ENCODE measurements around the gene UST. TPM values are rescaled to one million over a fixed set of nuclear protein-coding genes. Genes with fewer than 3 reads are reported as not detected.
"Not testable (repeated sequence)": the region's sequence is repeated elsewhere in the genome, so short reads cannot be mapped to it uniquely, and the experiment has no call there.

UST gene
- total RNA-seq, 2 donors from 2014 or later = 3.5 to 6.5 TPM

DNA sequence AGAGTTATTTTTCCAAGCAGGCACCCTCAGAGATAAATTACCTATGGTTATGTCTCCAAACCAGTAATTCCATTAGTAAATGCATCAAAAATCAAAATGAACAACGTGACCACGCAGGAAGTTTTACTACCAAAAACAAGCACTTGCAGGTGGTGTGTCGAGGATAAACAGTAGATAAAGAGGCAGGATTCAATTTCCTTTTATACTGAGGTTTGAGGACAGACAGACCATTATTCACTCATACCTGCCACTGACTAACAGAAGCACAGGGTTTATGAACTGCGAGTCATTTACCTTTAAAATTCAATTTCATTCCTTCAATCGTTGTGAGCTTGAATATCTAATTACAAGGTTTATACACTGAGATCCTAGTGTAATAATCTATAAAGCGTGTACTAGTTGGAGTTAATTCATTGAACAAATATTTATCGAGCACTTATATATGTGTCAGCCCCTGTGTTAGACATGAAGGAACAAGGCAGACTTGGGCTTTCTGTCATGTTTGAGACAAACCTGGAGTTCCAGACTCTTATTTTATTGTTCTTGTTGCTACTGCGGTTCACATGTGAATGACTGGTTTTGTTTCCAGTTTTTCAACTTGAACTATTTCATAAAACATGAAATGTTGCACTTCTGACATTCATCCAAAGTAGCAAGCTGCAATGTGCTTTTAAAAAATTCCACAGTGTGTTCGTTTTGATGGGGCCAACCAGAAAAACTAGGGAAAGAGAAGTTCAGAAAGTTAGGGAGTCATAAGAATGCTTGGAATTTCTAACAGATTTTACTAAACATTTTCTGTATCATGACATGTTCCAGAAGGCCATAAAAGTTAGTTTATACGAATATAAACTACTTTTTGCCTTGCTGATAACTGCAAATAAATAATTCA is 205.6 kb downstream of the UST start:
- DNase-seq = no peak
- ATAC-seq = no peak
- intact Hi-C loops (cut with DNase I) = no loop called here

DNA sequence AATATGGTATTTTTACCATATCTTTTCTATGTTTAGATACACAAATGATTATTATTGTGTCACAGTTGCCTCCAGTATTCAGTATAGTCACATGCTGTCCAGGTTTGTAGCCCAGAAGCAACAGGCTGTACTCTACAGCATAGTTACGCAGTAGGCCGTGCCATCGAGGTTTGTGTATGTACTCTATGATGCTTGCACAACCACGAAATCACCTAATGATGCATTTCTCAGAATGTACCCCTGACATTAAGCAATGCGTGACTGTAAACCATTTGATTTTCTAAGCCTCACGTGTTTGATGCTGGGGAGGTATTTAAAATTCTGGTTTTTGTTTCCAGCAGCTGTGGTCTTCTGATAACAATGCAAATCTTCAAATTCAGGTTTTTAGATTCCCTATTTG is 207.6 kb downstream of the UST start:
- no peak for ATAC-seq
- DNase-seq = no peak
- intact Hi-C loops (cut with DNase I) = no loop called here

DNA sequence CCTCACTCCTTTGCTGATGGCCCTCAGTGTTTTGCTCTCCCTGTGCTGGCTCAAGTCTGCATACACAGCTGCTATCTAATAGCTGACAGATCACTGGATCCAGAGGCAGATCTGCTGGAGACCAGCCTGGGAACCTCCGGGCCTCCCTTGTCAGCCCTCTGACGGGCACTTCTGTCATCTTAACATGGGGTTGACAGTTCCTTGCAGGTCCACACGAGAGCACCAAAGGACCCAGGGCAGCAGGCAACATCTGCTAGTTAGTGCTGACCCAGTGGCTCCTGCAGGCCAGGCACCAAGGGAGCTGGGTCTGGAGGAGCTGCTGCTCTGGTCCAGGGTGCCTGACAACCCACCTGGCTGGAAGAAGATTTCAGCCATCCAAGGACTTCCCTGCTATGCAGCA is 208.1 kb downstream of the UST start:
- intact Hi-C loops (cut with DNase I) = no loop called here
- DNase-seq = no peak
- no peak for ATAC-seq

DNA sequence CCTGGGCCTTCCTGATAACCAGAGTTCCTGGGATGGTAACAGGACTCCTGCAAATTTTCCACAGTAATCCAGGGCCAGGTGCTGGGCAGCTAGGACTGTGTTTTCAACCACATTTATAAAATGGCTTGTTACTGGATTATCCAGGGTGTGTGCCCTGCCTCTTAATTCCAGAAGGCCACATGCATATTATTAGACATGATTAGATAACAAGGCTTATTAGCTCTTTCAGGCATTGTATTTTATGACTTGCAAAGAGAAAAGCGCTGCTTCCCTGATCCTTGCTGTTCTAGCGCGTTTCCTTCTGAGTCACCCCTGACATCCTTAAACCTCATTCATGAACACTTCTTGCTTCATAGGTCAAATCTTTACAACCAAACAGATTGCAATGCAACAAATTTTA is 208.6 kb downstream of the UST start:
- DNase-seq (no peak), ATAC-seq (no peak)
- intact Hi-C loops (cut with DNase I) = no loop called here

DNA sequence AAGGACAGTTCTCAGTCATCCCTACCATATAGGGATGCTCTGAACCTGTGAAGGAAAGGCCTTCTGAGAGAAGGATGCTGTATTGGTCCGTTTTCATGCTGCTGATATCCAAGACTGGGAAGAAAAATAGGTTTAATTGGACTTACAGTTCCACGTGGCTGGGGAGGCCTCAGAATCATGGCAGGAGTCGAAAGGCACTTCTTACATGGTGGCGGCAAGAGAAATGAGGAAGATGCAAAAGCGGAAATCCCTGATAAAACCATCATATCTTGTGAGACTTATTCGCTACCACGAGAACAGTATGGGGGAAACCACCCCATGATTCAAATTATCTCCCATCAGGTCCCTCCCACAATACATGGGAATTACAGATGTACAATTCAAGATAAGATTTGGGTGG is 209.3 kb downstream of the UST start:
- DNase-seq; ATAC-seq; intact Hi-C loops (cut with DNase I): not testable (repeated sequence)

DNA sequence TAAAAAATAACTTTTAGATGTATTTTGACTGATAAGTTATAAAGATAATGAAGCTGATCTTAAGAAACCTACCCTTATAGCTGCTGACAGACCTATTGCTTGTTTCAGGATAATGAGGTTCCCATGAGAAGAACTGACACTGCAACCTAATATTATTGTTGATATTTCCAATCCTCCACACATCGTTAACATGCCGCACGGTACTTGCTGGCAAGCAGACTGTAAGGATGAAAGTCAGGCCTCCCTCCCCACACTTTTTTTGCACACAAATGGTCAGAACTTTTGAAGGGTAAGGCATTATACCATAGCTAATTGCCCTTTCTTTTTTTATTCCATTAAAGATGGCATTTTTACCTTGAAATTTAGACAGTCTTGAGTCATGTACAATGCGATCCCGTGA is 210.9 kb downstream of the UST start:
- DNase-seq (no peak), ATAC-seq (no peak)
- intact Hi-C loops (cut with DNase I) = no loop called here

DNA sequence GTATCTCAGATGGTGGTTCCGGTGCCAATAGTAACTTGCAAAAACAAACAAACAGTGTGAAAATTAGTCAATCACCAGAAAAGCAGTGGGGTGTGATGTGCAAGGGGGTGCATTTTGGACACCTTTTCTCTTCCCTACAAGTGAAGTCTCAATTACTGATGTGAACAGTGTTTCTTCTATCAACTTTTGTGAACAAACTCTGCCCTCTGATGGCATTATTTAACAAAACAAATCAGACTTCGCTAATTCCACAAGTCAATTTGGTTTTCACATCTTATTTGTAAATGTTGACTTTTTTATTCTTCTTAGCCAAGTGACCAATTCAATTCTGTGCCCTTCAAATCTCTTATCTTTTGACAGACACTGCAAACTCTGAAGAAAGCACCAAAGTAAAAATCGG is 212.2 kb downstream of the UST start:
- no peak for ATAC-seq
- DNase-seq = no peak
- intact Hi-C loops (cut with DNase I) = no loop called here

DNA sequence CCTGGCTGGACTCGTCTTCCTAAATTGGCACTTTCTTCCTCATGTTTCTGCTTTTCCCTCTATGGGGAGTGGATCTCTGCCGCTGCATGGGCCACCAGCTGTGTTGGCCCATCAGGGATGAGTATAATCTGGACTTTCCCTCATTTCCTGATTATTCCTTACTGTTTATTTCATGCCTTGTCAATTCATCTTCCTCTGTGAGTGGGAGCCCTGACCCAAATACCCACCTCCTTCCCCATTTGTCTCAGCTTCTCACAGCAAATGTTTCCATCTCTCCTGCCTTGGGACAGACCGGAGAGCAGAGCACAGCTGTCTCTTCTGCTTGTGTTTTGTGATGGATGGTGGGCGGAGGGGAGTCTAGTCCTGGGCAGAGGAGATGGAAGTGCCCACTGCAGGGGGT is 212.7 kb downstream of the UST start:
- intact Hi-C loops (cut with DNase I) = no loop called here
- ATAC-seq = no peak
- DNase-seq = no peak

DNA sequence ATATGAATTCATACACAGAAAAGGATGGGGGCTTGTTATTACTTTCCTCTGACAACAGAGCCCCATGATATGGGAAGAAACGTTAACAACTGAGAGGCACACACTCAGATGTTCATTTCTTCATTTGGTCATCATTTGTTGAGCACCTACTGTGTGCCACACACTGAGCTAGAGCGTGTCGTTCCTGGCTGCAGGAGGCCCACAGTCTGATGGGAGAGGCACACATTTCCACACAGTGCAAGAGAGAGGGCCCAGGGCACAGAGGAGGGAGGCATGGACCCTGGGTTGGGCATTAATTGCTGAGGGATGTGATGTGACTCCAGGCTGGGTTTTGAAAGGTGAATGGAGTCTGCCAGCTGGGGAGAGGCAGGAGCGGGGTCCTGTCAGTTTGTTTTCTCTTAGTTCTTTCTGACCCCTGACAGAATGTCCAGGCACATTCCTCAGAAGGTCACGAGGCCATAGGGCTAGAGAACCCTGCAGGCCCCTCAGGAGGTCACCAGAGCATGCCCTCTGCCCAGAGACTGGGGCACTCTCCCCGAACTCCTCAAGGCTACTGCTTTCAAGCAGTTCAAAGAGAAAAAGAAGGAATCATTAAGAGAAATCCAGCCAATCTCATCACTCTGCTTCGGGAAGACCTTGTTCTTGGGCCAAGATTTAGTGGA is 216.2 kb downstream of the UST start:
- intact Hi-C loops (cut with DNase I) = no loop called here
- ATAC-seq (no peak), DNase-seq (no peak)

DNA sequence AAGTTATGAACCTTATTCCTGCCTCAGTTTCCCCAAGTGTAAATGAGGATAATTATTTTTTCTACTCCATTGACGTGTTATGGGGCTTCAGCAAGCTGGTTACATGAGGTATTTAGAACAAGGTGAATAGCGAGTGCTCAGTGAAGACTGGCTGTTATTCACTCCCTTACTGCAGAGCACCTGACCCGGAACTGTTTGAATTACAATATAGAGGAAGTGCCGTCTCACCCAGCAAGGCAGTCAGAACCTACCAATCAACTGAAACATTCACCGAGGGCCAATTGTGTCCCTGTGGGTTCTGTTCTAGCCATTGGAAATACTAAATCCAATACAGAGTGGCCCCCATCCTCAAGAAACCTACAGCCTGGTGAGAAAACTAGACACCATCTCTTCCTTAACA is 216.9 kb downstream of the UST start:
- intact Hi-C loops (cut with DNase I) = no loop called here
- ATAC-seq (no peak), DNase-seq (no peak)

DNA sequence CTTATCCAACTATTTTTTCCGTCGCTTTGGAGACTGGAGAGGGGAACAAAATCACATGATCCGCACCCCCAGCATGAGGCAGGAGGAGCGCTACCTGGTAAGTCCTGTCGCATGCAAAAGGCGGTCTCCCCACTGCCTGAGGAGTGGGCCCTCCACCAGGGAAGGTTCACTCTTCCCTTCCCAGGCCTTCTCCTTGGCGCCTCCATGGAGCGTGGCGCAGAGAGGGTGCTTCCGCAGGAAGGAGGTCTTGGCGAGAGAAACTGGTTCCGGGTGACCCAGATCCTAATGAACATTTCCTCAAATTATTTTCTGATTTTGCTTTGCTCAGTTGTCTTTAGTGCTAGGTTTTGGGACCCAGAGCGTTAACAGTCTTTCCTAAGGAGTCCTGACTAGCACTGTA is 217.6 kb downstream of the UST start:
- DNase-seq (no peak), ATAC-seq (no peak)
- intact Hi-C loops (cut with DNase I) = no loop called here

DNA sequence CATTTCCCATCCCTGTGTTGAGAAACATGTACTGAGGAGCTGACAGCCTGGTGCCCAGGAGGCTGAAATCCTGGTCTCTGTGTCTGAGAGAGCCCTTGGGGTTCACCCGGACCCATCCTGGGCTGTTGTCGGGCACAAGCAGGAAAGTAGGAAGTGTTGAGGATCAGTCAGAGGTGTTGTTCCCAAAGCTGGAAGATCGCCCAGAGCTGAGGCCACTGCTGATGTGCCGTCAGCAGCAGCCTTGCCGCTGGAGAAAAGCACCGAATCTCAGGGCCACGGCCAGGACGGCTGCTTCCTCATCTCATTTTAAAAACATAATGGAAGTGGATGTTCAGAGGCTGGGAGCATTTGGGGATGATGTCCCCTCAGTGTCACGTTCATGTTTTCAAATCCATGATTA is 218.5 kb downstream of the UST start:
- intact Hi-C loops (cut with DNase I) = no loop called here
- ATAC-seq (peak; percentile 56 to 58), DNase-seq (peak; percentile 66)

DNA sequence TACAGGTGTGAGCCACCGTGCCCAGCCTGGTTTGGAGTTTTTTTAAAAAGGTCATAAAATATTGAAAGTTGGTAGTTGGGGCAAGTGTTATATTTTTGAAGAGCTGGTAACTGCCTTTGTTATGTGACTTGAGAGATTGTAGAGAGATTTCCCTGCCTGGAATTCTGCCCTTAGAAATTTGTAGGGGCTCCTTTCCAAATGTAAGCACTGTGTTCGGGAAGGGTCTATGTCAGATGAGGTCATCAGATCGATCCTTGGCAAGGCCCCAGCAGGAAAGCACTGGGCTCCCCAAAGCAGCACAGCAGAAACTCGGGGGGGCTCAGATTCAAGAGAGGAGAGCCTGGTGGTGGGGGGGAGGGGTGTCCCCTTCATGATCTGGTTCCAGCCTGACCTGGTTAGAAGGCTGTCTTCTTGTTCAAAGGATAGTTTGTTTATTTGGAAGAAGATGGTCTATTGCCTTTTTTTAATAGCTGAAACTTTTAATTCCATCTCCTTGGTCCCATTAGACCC is 220.2 kb downstream of the UST start:
- intact Hi-C loops (cut with DNase I) = no loop called here
- no peak for ATAC-seq
- no peak for DNase-seq

DNA sequence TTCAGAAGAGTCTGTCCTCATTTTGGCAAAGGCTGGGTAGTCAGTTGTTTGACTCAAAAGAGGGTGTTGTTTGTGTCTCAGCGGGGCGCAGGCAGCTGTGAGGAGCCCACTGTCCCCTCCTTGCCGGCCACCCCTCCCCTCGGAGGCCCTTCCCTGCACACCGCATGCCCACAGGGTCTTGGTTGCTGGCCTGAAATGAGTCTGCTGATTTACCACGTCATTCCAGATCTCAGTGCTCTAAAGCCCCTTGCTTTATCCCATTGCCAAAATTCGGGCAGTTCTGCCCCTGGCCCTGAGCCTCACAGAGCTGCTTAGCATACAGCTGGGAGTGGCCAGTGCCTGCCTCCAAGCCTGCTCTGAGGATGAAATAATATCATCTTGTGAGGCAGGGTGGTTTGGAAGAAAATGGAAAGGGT is 220.7 kb downstream of the UST start:
- DNase-seq (no peak), ATAC-seq (no peak)
- intact Hi-C loops (cut with DNase I) = no loop called here

DNA sequence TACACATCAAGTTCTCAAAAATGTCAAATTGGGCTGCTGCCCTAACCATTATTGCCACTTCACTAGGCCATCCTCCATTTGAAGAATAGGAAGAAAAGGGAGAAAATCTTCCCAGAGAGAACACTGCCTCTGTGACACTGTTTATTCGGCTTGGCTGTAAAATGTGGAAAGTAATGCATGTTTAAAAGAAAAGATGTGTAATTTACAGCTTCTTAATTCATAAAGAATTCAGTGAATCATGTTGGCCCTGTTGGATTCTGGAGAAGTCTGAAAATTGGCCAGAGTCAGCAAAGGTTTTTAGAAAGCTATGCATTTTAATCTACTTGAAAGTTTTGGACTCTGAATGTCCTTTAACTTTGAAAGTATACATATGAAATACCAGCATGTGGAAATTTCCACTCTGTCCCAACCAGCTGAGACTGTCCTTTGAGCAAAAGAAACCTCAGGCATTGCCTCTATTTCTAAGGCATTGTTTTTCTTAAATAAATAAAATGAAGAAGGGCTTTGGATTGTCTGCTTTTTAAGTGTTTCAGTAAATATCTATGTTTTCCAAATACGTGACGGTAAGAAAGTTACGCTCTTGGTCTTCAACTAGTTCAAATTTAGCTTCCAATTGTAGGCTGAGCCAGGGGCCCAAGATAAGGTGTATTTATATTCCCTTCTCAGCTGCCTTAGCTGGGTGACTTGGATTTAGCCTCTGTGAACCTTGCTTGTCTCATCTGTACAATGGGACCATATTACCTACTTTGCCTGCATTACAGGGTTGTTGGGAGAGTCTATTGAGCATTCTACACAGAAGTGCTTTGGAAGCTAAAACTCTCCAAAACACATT is 222.2 kb downstream of the UST start:
- intact Hi-C loops (cut with DNase I) = no loop called here
- DNase-seq (no peak), ATAC-seq (no peak)

DNA sequence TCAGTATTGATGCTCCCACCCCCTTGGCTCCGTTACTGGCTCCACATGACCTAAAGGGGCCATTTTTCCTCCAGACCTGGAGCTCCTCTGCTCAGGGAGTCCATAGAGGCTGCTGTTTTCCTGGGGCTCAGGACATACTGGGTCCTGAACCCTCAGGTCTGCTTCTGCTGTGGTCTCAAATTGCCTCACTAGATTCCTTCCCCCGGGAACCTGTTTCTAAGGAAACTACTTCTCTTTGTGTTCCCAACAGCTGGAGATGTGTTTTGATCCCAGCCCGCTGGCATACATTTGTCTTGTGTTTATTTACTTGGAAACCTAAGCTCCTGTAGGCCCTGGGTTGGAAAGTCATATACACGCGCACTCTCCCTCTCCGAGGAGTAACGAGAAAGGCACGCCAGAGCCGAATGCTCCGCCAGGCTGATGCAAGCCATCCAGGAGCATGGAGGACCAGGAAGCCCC is 222.8 kb downstream of the UST start:
- DNase-seq (peak; percentile 37), ATAC-seq (peak; percentile 24 to 62)
- intact Hi-C loops (cut with DNase I) = no loop called here

DNA sequence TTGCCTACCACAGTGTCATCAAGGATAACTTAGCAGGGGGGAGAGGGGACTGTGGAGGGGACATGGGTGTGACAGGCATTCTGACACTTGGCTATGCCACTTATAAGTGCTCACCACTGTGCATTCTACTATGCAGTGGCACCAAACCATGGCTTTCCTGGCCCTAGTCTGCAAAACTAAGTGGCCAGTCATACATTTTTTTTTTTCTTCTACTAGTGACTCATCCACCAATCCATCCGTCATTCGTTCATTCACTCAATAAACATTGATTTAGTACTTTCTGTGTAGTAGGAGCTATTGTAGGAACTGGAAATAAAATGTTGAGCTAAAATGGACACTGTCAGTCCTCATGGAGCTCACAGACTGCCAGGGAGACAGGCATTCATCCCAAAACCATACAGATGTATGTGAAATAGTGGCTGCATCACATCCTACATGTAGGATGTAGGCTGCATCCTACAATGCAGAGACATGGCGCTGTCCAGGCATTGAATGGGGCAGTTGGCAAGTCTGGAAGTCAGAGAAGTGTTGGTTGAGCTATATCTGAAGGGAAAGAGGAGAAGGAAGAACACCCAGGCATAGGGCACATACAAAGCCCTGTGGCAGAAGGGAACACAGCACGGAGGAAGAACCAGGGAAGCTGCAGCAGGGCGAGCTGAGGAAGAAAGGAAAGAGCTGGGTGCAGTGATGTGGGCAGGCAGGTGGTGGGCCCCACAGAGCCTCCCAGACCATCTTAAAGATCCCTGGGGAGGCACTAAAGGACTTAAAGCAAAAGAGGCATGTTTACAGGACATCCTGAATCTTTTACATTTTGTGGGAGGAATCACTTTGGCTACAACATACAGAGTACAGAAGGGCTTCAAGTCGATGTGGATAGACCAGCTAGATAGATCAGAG is 224.4 kb downstream of the UST start:
- ATAC-seq (no peak), DNase-seq (no peak)
- intact Hi-C loops (cut with DNase I) = no loop called here

DNA sequence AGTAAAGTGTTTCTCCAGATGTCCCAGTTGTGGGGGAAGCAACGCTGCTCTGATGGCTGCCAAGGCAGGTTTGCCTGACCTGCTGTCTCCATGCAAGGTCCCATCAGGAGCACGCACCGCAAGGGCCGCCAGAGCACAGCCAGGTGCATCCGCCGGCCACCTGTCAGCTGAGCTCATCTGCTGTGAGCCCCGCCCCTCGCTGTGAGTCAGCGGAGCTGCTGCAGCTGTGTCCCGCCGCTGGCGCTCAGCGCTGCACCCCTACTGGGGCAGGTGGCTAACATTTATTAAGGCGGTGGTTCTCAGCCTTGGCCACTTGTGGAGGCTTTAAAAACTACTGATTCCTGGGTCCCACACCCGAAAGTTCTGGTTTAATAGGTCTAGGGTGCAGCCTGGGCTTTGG is 225.7 kb downstream of the UST start:
- ATAC-seq (peak; percentile 36 to 79), DNase-seq (no peak)
- intact Hi-C loops (cut with DNase I) = no loop called here
